AG04450 (cell line): ENCODE data around the gene MAML3. TPM values are rescaled to one million over a fixed set of nuclear protein-coding genes. Genes with fewer than 3 reads are reported as not detected.

Experiments used
- CTCF ChIA-PET: fragments of 300-600, 350-600 bp; formaldehyde crosslinking; extraction: SDS; loops from one replicate; lab custom pipeline; 2022; ENCODE audit warnings: antibody characterized with exemption, inconsistent platforms; lab: Charles Lee
- POLR2A ChIA-PET: fragments of 350-600 bp; formaldehyde crosslinking; extraction: SDS; loops from one replicate; lab custom pipeline; 2021; ENCODE audit warnings: antibody characterized with exemption, inconsistent platforms; lab: Yijun Ruan, JAX
- DNase-seq: peaks from one replicate; pipeline ENCODE4 v3.0.0-alpha.2; 2011; ENCODE audit warnings: low read depth, low spot score
- H3K27ac ChIP-seq: one replicate; pipeline ENCODE4 v1.5.1; 2012; ENCODE audit warnings: low read depth, low read length, control low read depth
- H3K27me3 ChIP-seq: one replicate; pipeline ENCODE4 v1.6.0; 2012; ENCODE audit warnings: low read length; ENCODE audit not compliant: control insufficient read depth, insufficient read depth
- H3K4me3 ChIP-seq: 2 replicates; pipeline ENCODE4 v1.5.1; 2011; ENCODE audit warnings: mild to moderate bottlenecking, low read depth, low read length, control low read depth
- H3K9me3 ChIP-seq: 2 replicates; pipeline ENCODE4 v1.5.1; 2012; ENCODE audit warnings: low read length; ENCODE audit not compliant: control insufficient read depth, insufficient read depth
- polyA plus RNA-seq: library from polyadenylated mRNA; depleted of rRNA; stranded (reverse); fragments of >200 nt; gene quantifications from 2 replicates; pipeline ENCODE4 v1.2.3, GENCODE V29; 2011
- TF ChIP-seq, protein P1 (sequence below): IDR thresholded peaks from 2 replicates; pipeline ENCODE4 v1.5.1; 2011; ENCODE audit warnings: low read depth, low read length, control low read depth, inconsistent platforms

MAML3 gene
- polyA plus RNA-seq, 1 experiment = 4.1 TPM

DNA sequence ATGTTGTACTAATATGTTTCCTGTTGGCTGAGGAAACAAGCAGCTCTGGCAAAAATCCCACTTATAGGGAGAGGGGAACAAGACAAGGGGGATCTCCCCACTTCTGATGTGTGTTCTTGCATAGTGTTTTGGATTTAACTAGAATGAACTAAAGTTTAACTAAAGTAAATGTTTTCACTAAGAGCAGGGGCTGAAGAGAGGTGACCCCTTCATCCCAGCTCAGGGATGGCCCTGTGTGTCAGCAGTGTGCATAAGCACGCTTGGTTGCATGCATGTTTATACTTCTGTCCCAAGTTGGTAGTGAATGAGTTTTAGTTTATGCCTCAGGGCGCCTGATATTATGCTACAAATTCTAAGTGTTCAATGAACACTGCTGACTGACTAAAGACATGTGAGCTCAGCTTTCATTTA is 319.0 kb downstream of the MAML3 start:
- Histone ChIP-seq H3K27ac (no peak overlapping the region), H3K4me3 (no peak overlapping the region), H3K9me3 (no peaks in the 10 kb centered on the region; the same call in 1 of the 2 replicates), H3K27me3 (no peaks in the 10 kb centered on the region)
- no peak for DNase-seq
- ChIA-PET CTCF (interaction anchor here (0.5 kb wide), 1 partner anchor 14 kb away, joined by 3 read pairs; no protein-coding TSS in a partner anchor), POLR2A (no interaction called here)
- TF ChIP-seq, protein P1, sequence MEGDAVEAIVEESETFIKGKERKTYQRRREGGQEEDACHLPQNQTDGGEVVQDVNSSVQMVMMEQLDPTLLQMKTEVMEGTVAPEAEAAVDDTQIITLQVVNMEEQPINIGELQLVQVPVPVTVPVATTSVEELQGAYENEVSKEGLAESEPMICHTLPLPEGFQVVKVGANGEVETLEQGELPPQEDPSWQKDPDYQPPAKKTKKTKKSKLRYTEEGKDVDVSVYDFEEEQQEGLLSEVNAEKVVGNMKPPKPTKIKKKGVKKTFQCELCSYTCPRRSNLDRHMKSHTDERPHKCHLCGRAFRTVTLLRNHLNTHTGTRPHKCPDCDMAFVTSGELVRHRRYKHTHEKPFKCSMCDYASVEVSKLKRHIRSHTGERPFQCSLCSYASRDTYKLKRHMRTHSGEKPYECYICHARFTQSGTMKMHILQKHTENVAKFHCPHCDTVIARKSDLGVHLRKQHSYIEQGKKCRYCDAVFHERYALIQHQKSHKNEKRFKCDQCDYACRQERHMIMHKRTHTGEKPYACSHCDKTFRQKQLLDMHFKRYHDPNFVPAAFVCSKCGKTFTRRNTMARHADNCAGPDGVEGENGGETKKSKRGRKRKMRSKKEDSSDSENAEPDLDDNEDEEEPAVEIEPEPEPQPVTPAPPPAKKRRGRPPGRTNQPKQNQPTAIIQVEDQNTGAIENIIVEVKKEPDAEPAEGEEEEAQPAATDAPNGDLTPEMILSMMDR = no peak

DNA sequence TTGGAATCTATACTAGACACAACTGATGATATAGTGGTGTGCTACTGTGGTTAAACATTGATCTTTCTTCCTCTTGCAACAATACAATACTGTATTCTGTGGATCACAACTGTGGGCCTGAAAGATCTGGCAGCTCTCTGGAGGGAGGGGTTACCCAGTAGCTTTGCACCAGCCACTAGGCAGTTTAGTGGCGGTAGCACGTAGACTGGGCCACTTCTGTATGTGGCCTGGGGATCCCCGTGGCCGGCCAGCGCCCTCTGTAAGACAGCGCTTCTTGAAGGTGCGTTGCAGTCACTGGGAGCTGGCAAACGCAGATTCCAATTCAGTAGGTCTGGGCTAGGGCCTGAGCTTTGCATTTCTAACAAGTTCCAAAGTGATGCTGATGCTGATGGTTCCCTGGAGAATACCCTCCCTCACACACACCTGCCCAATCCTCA is 319.7 kb downstream of the MAML3 start:
- no peak overlapping the region for H3K27ac ChIP-seq
- CTCF ChIA-PET = no interaction called here
- TF ChIP-seq, protein P1 = no peak
- no peaks in the 10 kb centered on the region; the same call in 1 of the 2 replicates for H3K9me3 ChIP-seq
- H3K27me3 ChIP-seq = no peaks in the 10 kb centered on the region
- DNase-seq = no peak
- POLR2A ChIA-PET = no interaction called here
- no peak overlapping the region for H3K4me3 ChIP-seq

DNA sequence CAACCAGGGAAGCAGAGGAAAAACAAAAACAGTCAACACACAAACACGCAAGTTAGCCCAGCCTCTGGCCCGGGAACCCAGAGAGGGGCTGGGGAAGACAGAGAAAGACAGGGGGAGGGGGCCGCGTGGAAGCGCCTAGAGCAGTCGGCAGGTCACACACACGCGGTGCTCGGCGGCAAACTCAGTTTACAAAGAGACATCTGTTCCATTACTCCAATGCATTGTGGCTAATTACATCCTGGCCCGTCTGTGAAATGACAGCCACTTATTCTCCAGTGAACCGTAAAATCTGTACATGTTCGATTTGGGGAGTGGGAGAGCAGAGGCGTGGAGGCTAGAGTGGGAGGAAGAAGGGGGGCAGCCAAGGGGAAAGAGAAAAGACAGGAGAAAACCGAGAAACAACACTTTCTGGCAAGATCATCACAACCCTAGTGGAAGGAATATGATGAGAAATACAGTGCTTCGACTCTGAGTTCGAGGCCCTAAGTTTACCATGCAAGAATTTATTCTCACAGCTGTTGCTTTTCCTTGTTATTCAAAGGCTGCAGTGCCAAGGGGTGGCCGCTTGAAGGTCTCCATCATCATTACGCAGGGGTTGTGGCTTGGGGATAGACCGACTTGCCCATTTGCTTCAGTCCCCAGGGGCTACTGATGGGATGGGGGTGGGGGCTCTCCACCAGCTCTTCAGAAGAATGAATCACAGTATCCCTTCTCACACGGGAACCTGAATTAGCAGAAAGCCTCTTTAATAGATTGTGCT is 320.7 kb downstream of the MAML3 start:
- H3K27ac ChIP-seq = no peak overlapping the region
- H3K4me3 ChIP-seq = no peak overlapping the region
- ChIA-PET CTCF (no interaction called here), POLR2A (no interaction called here)
- H3K9me3 ChIP-seq = no peaks in the 10 kb centered on the region; the same call in 1 of the 2 replicates
- DNase-seq = no peak
- no peaks in the 10 kb centered on the region for H3K27me3 ChIP-seq
- TF ChIP-seq, protein P1 = no peak

DNA sequence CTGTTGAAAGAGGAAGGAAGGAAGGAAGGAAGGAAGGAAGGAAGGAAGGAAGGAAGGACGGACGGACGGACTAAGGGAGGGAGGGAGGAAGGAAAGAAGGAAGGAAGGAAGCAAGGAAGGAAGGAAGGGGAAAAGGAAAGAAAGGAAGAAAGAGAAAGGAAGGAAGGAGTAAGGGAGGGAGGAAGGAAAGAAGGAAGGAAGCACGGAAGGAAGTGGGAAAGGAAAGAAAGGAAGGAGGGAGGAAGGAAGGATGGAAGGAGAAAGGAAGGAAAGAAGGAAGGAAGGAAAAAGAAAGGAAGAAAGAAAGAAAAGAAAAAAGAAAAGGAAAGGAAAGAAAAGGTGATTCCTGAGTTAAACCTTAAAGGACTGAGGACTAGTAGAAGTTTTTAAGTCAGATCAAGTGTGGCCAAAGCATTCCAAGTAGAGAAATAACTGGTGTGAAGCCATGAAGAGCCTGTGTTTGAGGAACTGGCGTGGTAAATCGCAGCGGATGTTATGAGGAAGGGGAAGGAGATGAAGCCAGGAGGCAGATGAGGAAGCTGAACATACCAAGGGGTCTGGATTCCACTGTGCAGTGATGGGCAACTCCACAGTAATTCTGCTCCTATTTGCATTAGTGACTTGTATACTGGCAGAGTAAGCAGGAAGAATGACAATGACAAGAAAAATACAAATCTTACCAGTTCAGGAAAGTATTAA is 324.9 kb downstream of the MAML3 start:
- Histone ChIP-seq H3K27ac (no peak overlapping the region), H3K27me3 (no peaks in the 10 kb centered on the region), H3K4me3 (no peak overlapping the region), H3K9me3 (no peaks in the 10 kb centered on the region; the same call in 1 of the 2 replicates)
- DNase-seq = no peak
- ChIA-PET POLR2A (no interaction called here), CTCF (no interaction called here)
- TF ChIP-seq, protein P1 = no peak

DNA sequence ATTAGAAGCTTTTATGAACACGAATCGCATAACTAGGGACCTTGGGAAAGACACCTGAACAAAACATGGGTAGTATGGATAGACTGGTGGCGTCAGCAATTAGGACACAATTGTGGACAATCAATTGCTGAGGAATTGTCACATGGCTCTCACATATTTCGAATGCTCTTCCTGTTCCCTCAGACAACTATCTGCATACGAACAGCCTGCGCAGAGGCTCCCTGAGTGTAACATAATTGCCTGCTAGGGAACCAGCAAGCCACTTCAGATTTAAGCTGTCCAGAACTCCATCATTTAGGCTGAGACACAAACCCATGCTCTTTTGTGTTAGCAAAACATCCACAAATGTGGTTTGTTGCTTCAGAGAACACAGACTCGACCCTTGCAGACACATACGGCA is 327.6 kb downstream of the MAML3 start:
- H3K27me3 ChIP-seq = no peaks in the 10 kb centered on the region
- H3K27ac ChIP-seq = no peak overlapping the region
- H3K9me3 ChIP-seq = no peaks in the 10 kb centered on the region
- no peak for DNase-seq
- no peak overlapping the region for H3K4me3 ChIP-seq
- CTCF ChIA-PET = no interaction called here
- TF ChIP-seq, protein P1 = no peak
- POLR2A ChIA-PET = no interaction called here
